ENCODE data around the gene PLOD3. TPM values are rescaled to one million over a fixed set of nuclear protein-coding genes. Genes with fewer than 3 reads are reported as not detected.

Gene PLOD3
- total RNA-seq, 2 donors from 2014 or later, result 53.9 to 65.5 TPM

- H3K36me3 ChIP-seq (ENCODE audit: control insufficient read depth, insufficient read depth, low read length), result peaks cover 10% of the 10 kb centered on the region
- H3K27me3 ChIP-seq (ENCODE audit: control insufficient read depth, insufficient read depth, low read length, poor library complexity, severe bottlenecking), result no peaks in the 10 kb centered on the region
- H3K9ac ChIP-seq (ENCODE audit: extremely low read depth, low read length, poor library complexity, severe bottlenecking), result no peak overlapping the region
- H3K4me1 Mint-ChIP-seq, result peaks cover 6% of the 10 kb centered on the region
- H3K9me3 Mint-ChIP-seq, result no peaks in the 10 kb centered on the region
- no peak overlapping the region for H3K4me3 Mint-ChIP-seq
- WGBS, 2 experiments (ENCODE audit: insufficient coverage in 1 of 2, insufficient read length in 1 of 2), result 96 to 98% methylated on average over 6 to 9 of the region's 9 CpGs
- H3K27ac ChIP-seq (ENCODE audit: low read depth, low read length), result no peak overlapping the region
- H3K4me1 ChIP-seq (ENCODE audit: control insufficient read depth, insufficient read depth, low read length), result peaks cover 5% of the 10 kb centered on the region
- peaks cover 6% of the 10 kb centered on the region for H3K36me3 Mint-ChIP-seq (ENCODE audit: low read depth)
- H3K9me3 ChIP-seq (ENCODE audit: control insufficient read depth, low read length), result no peaks in the 10 kb centered on the region
- no peaks in the 10 kb centered on the region for H3K27me3 Mint-ChIP-seq (ENCODE audit: insufficient read depth)
- no peak for TF ChIP-seq CTCF (conservative IDR thresholded peaks at IDR 0.05)
- no peak for DNase-seq
- no peak overlapping the region for H3K4me3 ChIP-seq (ENCODE audit: low read length)
- H3K27ac Mint-ChIP-seq, result no peak overlapping the region
Observed at GRCh38 chr7:101239951-101240220, 22.5 kb upstream of the PLOD3 start.

- Histone ChIP-seq H3K9me3 (ENCODE audit: control insufficient read depth, low read length) (no peaks in the 10 kb centered on the region), H3K27me3 (ENCODE audit: control insufficient read depth, insufficient read depth, low read length, poor library complexity, severe bottlenecking) (no peaks in the 10 kb centered on the region), H3K9ac (ENCODE audit: extremely low read depth, low read length, poor library complexity, severe bottlenecking) (no peak overlapping the region), H3K36me3 (ENCODE audit: control insufficient read depth, insufficient read depth, low read length) (peaks cover 10% of the 10 kb centered on the region), H3K4me3 (ENCODE audit: low read length) (no peak overlapping the region), H3K27ac (ENCODE audit: low read depth, low read length) (no peak overlapping the region), H3K4me1 (ENCODE audit: control insufficient read depth, insufficient read depth, low read length) (peaks cover 5% of the 10 kb centered on the region)
- Mint-ChIP-seq H3K36me3 (ENCODE audit: low read depth) (peaks cover 6% of the 10 kb centered on the region), H3K27me3 (ENCODE audit: insufficient read depth) (no peaks in the 10 kb centered on the region), H3K4me3 (no peak overlapping the region), H3K9me3 (no peaks in the 10 kb centered on the region), H3K4me1 (peaks cover 6% of the 10 kb centered on the region), H3K27ac (no peak overlapping the region)
- 89 to 93% methylated on average over 18 to 27 of the region's 27 CpGs for WGBS, 2 experiments (ENCODE audit: insufficient coverage in 1 of 2, insufficient read length in 1 of 2)
- no peak for DNase-seq
- no peak for TF ChIP-seq CTCF (conservative IDR thresholded peaks at IDR 0.05)
Observed at GRCh38 chr7:101239191-101239950, 22.0 kb upstream of the PLOD3 start.

- no peak for TF ChIP-seq CTCF (conservative IDR thresholded peaks at IDR 0.05)
- peak; percentile 53 for DNase-seq
- peaks cover under 1% of the 10 kb centered on the region for H3K4me1 ChIP-seq (ENCODE audit: control insufficient read depth, insufficient read depth, low read length)
- no peaks in the 10 kb centered on the region for H3K9me3 ChIP-seq (ENCODE audit: control insufficient read depth, low read length)
- Mint-ChIP-seq H3K4me1 (peaks cover 4% of the 10 kb centered on the region), H3K27me3 (ENCODE audit: insufficient read depth) (no peaks in the 10 kb centered on the region), H3K9me3 (no peaks in the 10 kb centered on the region), H3K27ac (peak overlapping the region; percentile 32), H3K4me3 (no peak overlapping the region), H3K36me3 (ENCODE audit: low read depth) (peaks cover 6% of the 10 kb centered on the region)
- H3K36me3 ChIP-seq (ENCODE audit: control insufficient read depth, insufficient read depth, low read length), result peaks cover 7% of the 10 kb centered on the region
- no peak overlapping the region for H3K27ac ChIP-seq (ENCODE audit: low read depth, low read length)
- 90 to 96% methylated on average over 16 to 26 of the region's 28 CpGs for WGBS, 2 experiments (ENCODE audit: insufficient coverage in 1 of 2, insufficient read length in 1 of 2)
- H3K27me3 ChIP-seq (ENCODE audit: control insufficient read depth, insufficient read depth, low read length, poor library complexity, severe bottlenecking), result no peaks in the 10 kb centered on the region
- H3K4me3 ChIP-seq (ENCODE audit: low read length), result no peak overlapping the region
- H3K9ac ChIP-seq (ENCODE audit: extremely low read depth, low read length, poor library complexity, severe bottlenecking), result no peak overlapping the region
Observed at GRCh38 chr7:101238226-101239182, 21.1 kb upstream of the PLOD3 start.
